ENCODE measurements around the gene CCDC91. TPM values are rescaled to one million over a fixed set of nuclear protein-coding genes. Genes with fewer than 3 reads are reported as not detected.

CCDC91 gene
- polyA plus RNA-seq, 1 donor from 2014 or later: 11.6 TPM

GRCh38 chr12:28550757-28551704 is 360.8 kb downstream of the CCDC91 start (continued):
- no peak for TF ChIP-seq CTCF (IDR thresholded peaks at IDR 0.05; ENCODE audit: poor library complexity, severe bottlenecking)

- Histone ChIP-seq H3K4me3 (ENCODE audit: low read length) (no peak overlapping the region), H3K9ac (ENCODE audit: low read length) (no peak overlapping the region), H3K27me3 (ENCODE audit: insufficient read depth, low read depth, low read length) (no peaks in the 10 kb centered on the region), H3K4me2 (ENCODE audit: low read length) (no peak overlapping the region), H3K9me2 (ENCODE audit: insufficient read depth, low read length) (no peaks in the 10 kb centered on the region), H4K20me1 (ENCODE audit: insufficient read depth) (no peaks in the 10 kb centered on the region), H3K9me3 (ENCODE audit: low read length) (no peaks in the 10 kb centered on the region), H3F3A (ENCODE audit: insufficient read depth, low read length, poor library complexity, severe bottlenecking) (no peaks in the 10 kb centered on the region), H3K36me3 (ENCODE audit: insufficient read depth, low read length) (no peaks in the 10 kb centered on the region), H3K79me2 (replicated peaks; ENCODE audit: insufficient read depth, low read length) (no peaks in the 10 kb centered on the region), H3K27ac (ENCODE audit: low read length) (no peak overlapping the region), H2AFZ (ENCODE audit: low read depth, low read length) (no peak overlapping the region)
- TF ChIP-seq POLR2AphosphoS5 (IDR thresholded peaks at IDR 0.05) (no peak), REST (IDR thresholded peaks at IDR 0.05; ENCODE audit: borderline replicate concordance) (no peak), EZH2 (IDR thresholded peaks at IDR 0.05; ENCODE audit: borderline replicate concordance, insufficient read depth, low read length, poor library complexity, severe bottlenecking) (no peak), TAF1 (IDR thresholded peaks at IDR 0.05; ENCODE audit: low read depth) (no peak), SMC3 (conservative IDR thresholded peaks at IDR 0.05; ENCODE audit: poor library complexity) (no peak), RAD21 (conservative IDR thresholded peaks at IDR 0.05) (no peak), EP300 (conservative IDR thresholded peaks at IDR 0.05; ENCODE audit: poor library complexity, severe bottlenecking) (no peak), MXI1 (conservative IDR thresholded peaks at IDR 0.05; ENCODE audit: poor library complexity, severe bottlenecking) (no peak), CTCF (IDR thresholded peaks at IDR 0.05; ENCODE audit: poor library complexity, severe bottlenecking) (no peak)
These were observed 362.2 kb downstream of the CCDC91 start for GRCh38 chr12:28552251-28552970.

Data from neural cell (in vitro differentiated cells).